ENCODE measurements around the gene METTL25.

GRCh38 chr12:82505150-82505549 lies 146.8 kb downstream of the METTL25 start:
- TF ChIP-seq CTCF (IDR thresholded peaks at IDR 0.05) = no peak
- TF ChIP-seq POLR2A (IDR thresholded peaks at IDR 0.05) = no peak

Measured in adrenal gland (tissue), 5 donors.